H1 (cell line): ENCODE measurements around the gene ZNF227. TPM values are rescaled to one million over a fixed set of nuclear protein-coding genes. Genes with fewer than 3 reads are reported as not detected.

ENCODE experiments used
- CTCF ChIA-PET: fragments of 300-600 bp; sonication (Branson Sonifier 250); formaldehyde crosslinking; loops from one replicate; lab custom pipeline; 2021; ENCODE audit not compliant: partially characterized antibody; lab: Charles Lee
- POLR2A ChIA-PET: fragments of 300-600 bp; sonication (Branson Sonifier 250); formaldehyde crosslinking; loops from one replicate; lab custom pipeline; 2021; ENCODE audit warnings: inconsistent platforms; ENCODE audit not compliant: partially characterized antibody; lab: Charles Lee
- DNase-seq, 2 experiments: peaks; one replicate each; pipeline versions ENCODE4 v3.0.0 to v3.0.0-alpha.2; 2010 to 2022; ENCODE audit warnings: low spot score in 2 of 2, low read depth in 1 of 2, mixed read lengths in 1 of 2
- FAIRE-seq: peaks from 2 replicates; lab custom pipeline; 2011; peaks lifted over from hg19 to GRCh38; lab: Jason Lieb, UNC
- H2AFZ ChIP-seq: 2 replicates; pipeline ENCODE4 v1.8.1; 2012; ENCODE audit warnings: low read length, inconsistent platforms
- H2AK5ac ChIP-seq: 2 replicates; pipeline ENCODE4 v1.6.1; 2013; ENCODE audit warnings: low read depth, low read length
- H2BK120ac ChIP-seq: replicated peaks from 2 replicates; pipeline ENCODE3; 2013; ENCODE audit warnings: low read depth, low read length, inconsistent platforms
- H2BK12ac ChIP-seq: 2 replicates; pipeline ENCODE4 v1.6.1; 2013; ENCODE audit warnings: low read depth, low read length
- H2BK15ac ChIP-seq: 2 replicates; pipeline ENCODE4 v1.6.1; 2013; ENCODE audit warnings: low read length
- H2BK20ac ChIP-seq: 2 replicates; pipeline ENCODE4 v1.6.1; 2013; ENCODE audit warnings: low read length
- H2BK5ac ChIP-seq: 2 replicates; pipeline ENCODE4 v1.6.1; 2013; ENCODE audit warnings: low read depth, low read length
- H3K14ac ChIP-seq: 2 replicates; pipeline ENCODE4 v1.6.1; 2013; ENCODE audit warnings: inconsistent platforms; ENCODE audit not compliant: insufficient read length
- H3K18ac ChIP-seq: 2 replicates; pipeline ENCODE4 v1.6.1; 2013; ENCODE audit warnings: low read length; ENCODE audit errors: extremely low read depth
- H3K23ac ChIP-seq: 2 replicates; pipeline ENCODE4 v1.6.1; 2013; ENCODE audit warnings: inconsistent platforms; ENCODE audit not compliant: insufficient read length
- H3K23me2 ChIP-seq: 2 replicates; pipeline ENCODE4 v1.6.1; 2013; ENCODE audit warnings: low read depth, low read length
- H3K27ac ChIP-seq: 2 replicates; pipeline ENCODE4 v1.6.1; 2011; ENCODE audit warnings: low read depth, low read length, inconsistent platforms
- H3K27me3 ChIP-seq, 4 experiments: replicated peaks in 1 of 4; 1 replicate in 1 of 4; 2 replicates in 3 of 4; pipeline versions ENCODE4 v1.6.1 to v1.8.1; 2011 to 2013; ENCODE audit warnings: low read length in 3 of 4, mild to moderate bottlenecking in 3 of 4, inconsistent platforms in 2 of 4, mixed read lengths in 2 of 4, moderate library complexity in 1 of 4; ENCODE audit not compliant: control insufficient read depth in 3 of 4, insufficient read depth in 3 of 4; ENCODE audit errors: extremely low read depth in 1 of 4
- H3K36me3 ChIP-seq, 4 experiments: 2 replicates each; pipeline versions ENCODE4 v1.6.1 to v1.8.1; 2011 to 2013; ENCODE audit warnings: mild to moderate bottlenecking in 4 of 4, low read length in 3 of 4, moderate library complexity in 2 of 4, control low read depth in 1 of 4, inconsistent platforms in 1 of 4; ENCODE audit not compliant: insufficient read depth in 4 of 4, control insufficient read depth in 2 of 4
- H3K4ac ChIP-seq: replicated peaks from 2 replicates; pipeline ENCODE3; 2013; ENCODE audit warnings: low read length, low read depth, mixed read lengths, inconsistent platforms; ENCODE audit not compliant: insufficient read length
- H3K4me1 ChIP-seq, 4 experiments: replicated peaks in 1 of 4; 1 replicate in 1 of 4; 2 replicates in 3 of 4; pipeline versions ENCODE4 v1.6.1 to v1.8.1; 2011 to 2013; ENCODE audit warnings: low read length in 3 of 4, inconsistent platforms in 2 of 4, mixed read lengths in 1 of 4; ENCODE audit not compliant: insufficient read depth in 4 of 4, control insufficient read depth in 3 of 4
- H3K4me2 ChIP-seq, 2 experiments: 2 replicates each; pipeline versions ENCODE4 v1.6.1 to v1.8.1; 2011 to 2013; ENCODE audit warnings: low read depth in 2 of 2, low read length in 2 of 2, control low read depth in 1 of 2, inconsistent platforms in 1 of 2, mild to moderate bottlenecking in 1 of 2; ENCODE audit not compliant: insufficient read depth in 1 of 2
- H3K4me3 ChIP-seq, 4 experiments: fragments of 200-600, 300-600 bp in 1 of 4; sonication (generic), shearing (Covaris generic), sonication (Bioruptor Twin) in 1 of 4; 2 replicates each; pipeline versions ENCODE4 v1.5.1 to v1.8.1; 2011 to 2016; ENCODE audit warnings: low read length in 4 of 4, low read depth in 3 of 4, control low read depth in 2 of 4, inconsistent platforms in 2 of 4, mild to moderate bottlenecking in 2 of 4, mixed read lengths in 1 of 4, moderate library complexity in 1 of 4; ENCODE audit not compliant: insufficient read depth in 2 of 4; ENCODE audit errors: extremely low read depth in 1 of 4
- H3K56ac ChIP-seq: replicated peaks from 2 replicates; pipeline ENCODE3; 2013; ENCODE audit warnings: low read depth, mild to moderate bottlenecking, mixed read lengths, low read length, inconsistent platforms; ENCODE audit not compliant: insufficient read length
- H3K79me1 ChIP-seq: 2 replicates; pipeline ENCODE4 v1.6.1; 2013; ENCODE audit warnings: low read depth, low read length, control low read depth
- H3K79me2 ChIP-seq, 2 experiments: 2 replicates each; pipeline versions ENCODE4 v1.6.1 to v1.8.1; 2012 to 2013; ENCODE audit warnings: low read length in 2 of 2, mild to moderate bottlenecking in 2 of 2, inconsistent platforms in 1 of 2; ENCODE audit not compliant: insufficient read depth in 2 of 2, control insufficient read depth in 1 of 2
- H3K9ac ChIP-seq, 4 experiments: replicated peaks in 1 of 4; 1 replicate in 1 of 4; 2 replicates in 3 of 4; pipeline versions ENCODE4 v1.6.1 to v1.8.1; 2011 to 2013; ENCODE audit warnings: low read depth in 3 of 4, low read length in 3 of 4, control low read depth in 2 of 4, mild to moderate bottlenecking in 2 of 4, moderate library complexity in 2 of 4, inconsistent platforms in 1 of 4; ENCODE audit errors: extremely low read depth in 1 of 4
- H3K9me3 ChIP-seq, 2 experiments: 2 replicates each; pipeline versions ENCODE4 v1.6.1 to v1.8.1; 2012 to 2013; ENCODE audit warnings: mild to moderate bottlenecking in 2 of 2, moderate library complexity in 2 of 2, control low read depth in 1 of 2, inconsistent platforms in 1 of 2, low read depth in 1 of 2, low read length in 1 of 2, mixed read lengths in 1 of 2; ENCODE audit not compliant: insufficient read depth in 2 of 2
- H4K20me1 ChIP-seq, 2 experiments: replicated peaks in 1 of 2; 2 replicates each; pipeline versions ENCODE3 to v1.8.1; 2011 to 2013; ENCODE audit warnings: inconsistent platforms in 2 of 2, low read length in 2 of 2, mild to moderate bottlenecking in 1 of 2; ENCODE audit not compliant: insufficient read depth in 2 of 2, control insufficient read depth in 1 of 2
- H4K5ac ChIP-seq: 2 replicates; pipeline ENCODE4 v1.6.1; 2013; ENCODE audit warnings: low read length, low read depth, mixed read lengths, inconsistent platforms; ENCODE audit not compliant: insufficient read length
- H4K8ac ChIP-seq: 2 replicates; pipeline ENCODE4 v1.8.0; 2013; ENCODE audit warnings: mild to moderate bottlenecking, moderate library complexity, low read length, inconsistent platforms; ENCODE audit not compliant: insufficient read depth; ENCODE audit errors: extremely low read depth
- H4K91ac ChIP-seq: replicated peaks from 2 replicates; pipeline ENCODE3; 2013; ENCODE audit warnings: low read length, mixed read lengths, inconsistent platforms; ENCODE audit not compliant: insufficient read length
- CHD2 ChIP-seq: IDR thresholded peaks from 2 replicates; pipeline ENCODE4 v1.6.1; 2012; ENCODE audit warnings: low read length, improper control_type of control experiment
- CTBP2 ChIP-seq: IDR thresholded peaks from 2 replicates; pipeline ENCODE4 v1.7.0; 2011; ENCODE audit warnings: borderline replicate concordance, mild to moderate bottlenecking, moderate library complexity, mixed read lengths, low read length; ENCODE audit not compliant: insufficient read depth, insufficient read length
- E2F6 ChIP-seq: IDR thresholded peaks from 2 replicates; pipeline ENCODE4 v1.6.1; 2012; ENCODE audit warnings: inconsistent platforms
- GABPA ChIP-seq: IDR thresholded peaks from 2 replicates; pipeline ENCODE4 v1.6.1; 2011; ENCODE audit warnings: mild to moderate bottlenecking, low read length, moderate library complexity, borderline replicate concordance; ENCODE audit not compliant: insufficient read depth
- GTF2F1 ChIP-seq: IDR thresholded peaks from 2 replicates; pipeline ENCODE4 v1.6.1; 2012; ENCODE audit warnings: low read depth, low read length, improper control_type of control experiment, borderline replicate concordance
- HDAC6 ChIP-seq: IDR thresholded peaks from one replicate; pipeline ENCODE4 v1.7.1; 2012; ENCODE audit warnings: low read depth, mild to moderate bottlenecking, inconsistent platforms, low read length, moderate library complexity
- JUN ChIP-seq: IDR thresholded peaks from 2 replicates; pipeline ENCODE4 v1.6.1; 2011; ENCODE audit warnings: low read depth, mild to moderate bottlenecking, improper control_type of control experiment, low read length
- KDM4A ChIP-seq: IDR thresholded peaks from one replicate; pipeline ENCODE4 v1.7.1; 2012; ENCODE audit warnings: low read depth, mild to moderate bottlenecking, moderate library complexity, low read length, inconsistent platforms; ENCODE audit not compliant: severe bottlenecking
- PHF8 ChIP-seq: fragments of 200-600 bp; sonication (generic); conservative IDR thresholded peaks from 2 replicates; pipeline ENCODE4 v1.7.1; 2012; ENCODE audit warnings: low read depth, mild to moderate bottlenecking, inconsistent platforms, low read length, moderate library complexity
- POLR2AphosphoS5 ChIP-seq: IDR thresholded peaks from 2 replicates; pipeline ENCODE4 v1.6.1; 2011; ENCODE audit warnings: low read depth, low read length
- SP4 ChIP-seq: IDR thresholded peaks from 2 replicates; pipeline ENCODE4 v1.6.1; 2012; ENCODE audit warnings: low read length, inconsistent platforms
- WGBS, 2 experiments: shearing (Covaris generic) in 1 of 2; methylation state at CpG; one replicate each; pipeline versions ENCODE4 v1.1.6 to v1.1.7; 2013 to 2015; ENCODE audit warnings: low lambda C conversion rate in 2 of 2, mixed read lengths in 2 of 2, inconsistent platforms in 1 of 2, low coverage in 1 of 2, missing lambda C conversion rate in 1 of 2; ENCODE audit not compliant: insufficient replicate concordance in 2 of 2, insufficient coverage in 1 of 2, insufficient read length in 1 of 2; ENCODE audit errors: extremely low coverage in 1 of 2, missing lambda C conversion rate in 1 of 2; 5-methylcytosine and 5-hydroxymethylcytosine counted together
- polyA plus RNA-seq, 7 experiments: library from polyadenylated mRNA; depleted of rRNA in 3 of 7; stranded (reverse) in 5 of 7; unstranded in 2 of 7; fragments of >200 nt in 5 of 7; fragments of 200-250 nt in 2 of 7; gene quantifications; 1 replicate in 5 of 7; 2 replicates in 1 of 7; 4 replicates in 1 of 7; pipeline versions ENCODE4 v1.2.1 to v1.2.3, GENCODE V29; 2011 to 2013; ENCODE audit warnings: missing spikeins in 2 of 7, mixed read lengths in 2 of 7
- total RNA-seq: library from RNA; stranded (reverse); fragmentation: NEBNext Ultra II Directional; extraction: Animal tissue kit (Norgen Biotek cat#: 25700); gene quantifications from 2 replicates; pipeline ENCODE4 v1.2.1, GENCODE V29; 2021
- TF ChIP-seq, protein P1 (sequence below): IDR thresholded peaks from 2 replicates; pipeline ENCODE4 v1.6.1; 2012; ENCODE audit warnings: inconsistent platforms
- TF ChIP-seq, protein P2 (sequence below): IDR thresholded peaks from 2 replicates; pipeline ENCODE4 v1.6.1; 2011; ENCODE audit warnings: low read length, improper control_type of control experiment

ZNF227 gene
- total and polyA plus RNA-seq, 2 of the 8 experiments (the other 6 are each of a cell fraction or from before 2014, with no cell fraction given) = 4.9 to 23.9 TPM

GRCh38 chr19:44277331-44277730 lies 65.0 kb downstream of the ZNF227 start:
- Histone ChIP-seq H3K4me1 (no peaks in the 10 kb centered on the region), H3K36me3 (peaks cover 0 to 16% (median 6%) of the 10 kb centered on the region in 4 experiments; a peak in 4 of 8 replicates), H3K79me2 (no peaks in the 10 kb centered on the region), H3K79me1 (no peaks in the 10 kb centered on the region), H3K4me3 (no peak overlapping the region), H4K91ac (no peak overlapping the region), H2BK120ac (no peak overlapping the region), H2BK15ac (no peak overlapping the region), H2BK5ac (no peak overlapping the region), H3K27ac (no peak overlapping the region), H3K14ac (no peak overlapping the region), H3K56ac (no peak overlapping the region), H3K23me2 (no peaks in the 10 kb centered on the region), H3K18ac (no peak overlapping the region), H3K4ac (no peak overlapping the region), H4K8ac (no peak overlapping the region), H2BK12ac (no peak overlapping the region), H3K9ac (no peak overlapping the region), H2AFZ (no peak overlapping the region), H3K4me2 (no peak overlapping the region), H3K27me3 (no peaks in the 10 kb centered on the region), H2BK20ac (no peak overlapping the region), H3K23ac (no peak overlapping the region), H4K5ac (no peak overlapping the region), H4K20me1 (no peaks in the 10 kb centered on the region), H3K9me3 (peaks cover 31 to 45% of the 10 kb centered on the region in 2 experiments), H2AK5ac (no peak overlapping the region)
- whole genome bisulfite sequencing, 2 experiments = 86% methylated on average over 1 of the region's 1 CpG; no CpG with 5 or more reads in 1 of the 2 experiments
- DNase-seq (no peak), FAIRE-seq (no peak)
- CTCF ChIA-PET = no interaction called here
- POLR2A ChIA-PET = no interaction called here
- TF ChIP-seq, protein P1, sequence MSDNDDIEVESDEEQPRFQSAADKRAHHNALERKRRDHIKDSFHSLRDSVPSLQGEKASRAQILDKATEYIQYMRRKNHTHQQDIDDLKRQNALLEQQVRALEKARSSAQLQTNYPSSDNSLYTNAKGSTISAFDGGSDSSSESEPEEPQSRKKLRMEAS = no peak
- TF ChIP-seq E2F6 (no peak), HDAC6 (no peak), GABPA (no peak), POLR2AphosphoS5 (no peak), PHF8 (no peak), GTF2F1 (no peak), JUN (no peak), KDM4A (no peak), SP4 (no peak), CTBP2 (no peak), CHD2 (no peak)
- TF ChIP-seq, protein P2, sequence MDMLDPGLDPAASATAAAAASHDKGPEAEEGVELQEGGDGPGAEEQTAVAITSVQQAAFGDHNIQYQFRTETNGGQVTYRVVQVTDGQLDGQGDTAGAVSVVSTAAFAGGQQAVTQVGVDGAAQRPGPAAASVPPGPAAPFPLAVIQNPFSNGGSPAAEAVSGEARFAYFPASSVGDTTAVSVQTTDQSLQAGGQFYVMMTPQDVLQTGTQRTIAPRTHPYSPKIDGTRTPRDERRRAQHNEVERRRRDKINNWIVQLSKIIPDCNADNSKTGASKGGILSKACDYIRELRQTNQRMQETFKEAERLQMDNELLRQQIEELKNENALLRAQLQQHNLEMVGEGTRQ = no peak
